Omental fat pad (tissue), 4 donors: ENCODE measurements around the gene C11orf98. TPM values are rescaled to one million over a fixed set of nuclear protein-coding genes. Genes with fewer than 3 reads are reported as not detected.
"Not testable (repeated sequence)": the region's sequence is repeated elsewhere in the genome, so short reads cannot be mapped to it uniquely, and the experiment has no call there.

Experiments
- ATAC-seq: fragments of 150-250 bp; one replicate; pipeline ENCODE4 v1.9.1; 2016; ENCODE audit warnings: mild to moderate bottlenecking, moderate library complexity; ENCODE audit not compliant: low FRiP score
- DNase-seq: peaks from one replicate; pipeline ENCODE4 v3.0.0-alpha.2; 2019; ENCODE audit warnings: low spot score
- total RNA-seq, 4 donors: library from RNA; depleted of rRNA; stranded (reverse); fragments of >200 nt; gene quantifications; one replicate each; pipeline ENCODE4 v1.1.0, GENCODE V29; 2016
- TF ChIP-seq, protein P1 (sequence below), 3 donors: fragments of 450-650 bp; IDR thresholded peaks; one replicate each; pipeline ENCODE4 v1.5.1; 2016 to 2017; ENCODE audit warnings: antibody characterized with exemption in 3 of 3, mild to moderate bottlenecking in 3 of 3, moderate library complexity in 2 of 3

C11orf98 gene
- total RNA-seq, 4 donors from 2014 or later, result 18.3 to 42.9 (median 33.3) TPM

GRCh38 chr11:62708793-62709192 lies 43.8 kb upstream of the C11orf98 start:
- TF ChIP-seq, protein P1, sequence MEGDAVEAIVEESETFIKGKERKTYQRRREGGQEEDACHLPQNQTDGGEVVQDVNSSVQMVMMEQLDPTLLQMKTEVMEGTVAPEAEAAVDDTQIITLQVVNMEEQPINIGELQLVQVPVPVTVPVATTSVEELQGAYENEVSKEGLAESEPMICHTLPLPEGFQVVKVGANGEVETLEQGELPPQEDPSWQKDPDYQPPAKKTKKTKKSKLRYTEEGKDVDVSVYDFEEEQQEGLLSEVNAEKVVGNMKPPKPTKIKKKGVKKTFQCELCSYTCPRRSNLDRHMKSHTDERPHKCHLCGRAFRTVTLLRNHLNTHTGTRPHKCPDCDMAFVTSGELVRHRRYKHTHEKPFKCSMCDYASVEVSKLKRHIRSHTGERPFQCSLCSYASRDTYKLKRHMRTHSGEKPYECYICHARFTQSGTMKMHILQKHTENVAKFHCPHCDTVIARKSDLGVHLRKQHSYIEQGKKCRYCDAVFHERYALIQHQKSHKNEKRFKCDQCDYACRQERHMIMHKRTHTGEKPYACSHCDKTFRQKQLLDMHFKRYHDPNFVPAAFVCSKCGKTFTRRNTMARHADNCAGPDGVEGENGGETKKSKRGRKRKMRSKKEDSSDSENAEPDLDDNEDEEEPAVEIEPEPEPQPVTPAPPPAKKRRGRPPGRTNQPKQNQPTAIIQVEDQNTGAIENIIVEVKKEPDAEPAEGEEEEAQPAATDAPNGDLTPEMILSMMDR (IDR thresholded peaks at IDR 0.05), result no peak
- no peak for ATAC-seq
- DNase-seq, result no peak

DNA sequence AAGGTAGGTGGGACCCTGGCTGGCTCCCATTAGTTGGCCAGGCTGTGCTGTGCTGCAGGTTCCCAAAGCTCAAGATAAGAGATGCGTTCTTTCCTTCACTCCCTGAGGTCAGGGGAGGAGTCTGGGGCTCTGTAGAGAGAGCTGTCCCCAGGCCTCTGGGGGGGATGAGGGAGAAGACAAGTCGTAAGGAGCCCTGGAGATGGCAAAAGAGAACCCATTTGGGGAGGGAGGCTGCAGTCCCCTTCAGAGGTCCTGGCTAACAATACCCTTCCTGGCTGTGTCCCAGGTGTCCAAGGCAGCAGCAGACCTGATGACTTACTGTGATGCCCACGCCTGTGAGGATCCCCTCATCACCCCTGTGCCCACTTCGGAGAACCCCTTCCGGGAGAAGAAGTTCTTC lies 43.4 kb upstream of the C11orf98 start:
- ATAC-seq (no peak), DNase-seq (no peak)
- TF ChIP-seq, protein P1 (IDR thresholded peaks at IDR 0.05), result no peak

DNA sequence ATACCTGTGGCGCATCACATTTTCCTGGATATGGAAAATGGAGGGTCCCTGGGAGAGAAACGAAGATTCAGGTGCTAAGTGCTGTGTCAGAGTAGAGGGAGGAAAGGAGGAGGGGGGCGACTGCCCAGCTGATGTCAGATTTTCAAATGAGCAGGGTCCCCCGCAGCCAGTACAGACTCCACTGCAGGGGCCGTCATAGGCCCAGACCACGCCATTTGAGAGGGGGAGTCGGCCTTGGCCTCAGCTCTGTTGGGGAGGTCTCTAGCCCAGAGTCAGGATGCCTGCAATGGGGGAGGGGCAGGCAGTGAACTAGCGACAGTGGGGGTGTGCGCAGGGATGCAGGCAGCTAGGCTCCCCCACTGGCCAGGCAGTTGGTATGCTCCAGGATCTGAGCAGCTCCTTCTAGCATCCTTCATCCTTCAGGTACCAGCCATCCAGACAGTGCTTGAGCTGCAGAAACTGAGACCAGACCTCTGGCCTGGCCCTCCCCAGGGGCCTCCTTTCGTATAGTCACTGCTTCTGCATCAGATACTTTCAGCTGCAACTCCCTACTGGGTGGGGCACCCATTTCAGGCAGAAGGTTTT lies 42.4 kb upstream of the C11orf98 start, which contains the start of the genes BSCL2 and GNG3:
TSS of gene BSCL2 (minus strand) at position 148 of the 585 bp plus-strand sequence. CDS start 229 bp downstream, outside the sequence.
TSS of gene GNG3 (plus strand) at position 400 of the 585 bp plus-strand sequence. CDS start 620 bp downstream, outside the sequence.
- DNase-seq (no peak), ATAC-seq (no peak)
- TF ChIP-seq, protein P1 (IDR thresholded peaks at IDR 0.05), result no peak

- DNase-seq (no peak), ATAC-seq (no peak)
- TF ChIP-seq, protein P1 (IDR thresholded peaks at IDR 0.05), result no peak
These were observed 41.8 kb upstream of the C11orf98 start for GRCh38 chr11:62706850-62707247.

DNA sequence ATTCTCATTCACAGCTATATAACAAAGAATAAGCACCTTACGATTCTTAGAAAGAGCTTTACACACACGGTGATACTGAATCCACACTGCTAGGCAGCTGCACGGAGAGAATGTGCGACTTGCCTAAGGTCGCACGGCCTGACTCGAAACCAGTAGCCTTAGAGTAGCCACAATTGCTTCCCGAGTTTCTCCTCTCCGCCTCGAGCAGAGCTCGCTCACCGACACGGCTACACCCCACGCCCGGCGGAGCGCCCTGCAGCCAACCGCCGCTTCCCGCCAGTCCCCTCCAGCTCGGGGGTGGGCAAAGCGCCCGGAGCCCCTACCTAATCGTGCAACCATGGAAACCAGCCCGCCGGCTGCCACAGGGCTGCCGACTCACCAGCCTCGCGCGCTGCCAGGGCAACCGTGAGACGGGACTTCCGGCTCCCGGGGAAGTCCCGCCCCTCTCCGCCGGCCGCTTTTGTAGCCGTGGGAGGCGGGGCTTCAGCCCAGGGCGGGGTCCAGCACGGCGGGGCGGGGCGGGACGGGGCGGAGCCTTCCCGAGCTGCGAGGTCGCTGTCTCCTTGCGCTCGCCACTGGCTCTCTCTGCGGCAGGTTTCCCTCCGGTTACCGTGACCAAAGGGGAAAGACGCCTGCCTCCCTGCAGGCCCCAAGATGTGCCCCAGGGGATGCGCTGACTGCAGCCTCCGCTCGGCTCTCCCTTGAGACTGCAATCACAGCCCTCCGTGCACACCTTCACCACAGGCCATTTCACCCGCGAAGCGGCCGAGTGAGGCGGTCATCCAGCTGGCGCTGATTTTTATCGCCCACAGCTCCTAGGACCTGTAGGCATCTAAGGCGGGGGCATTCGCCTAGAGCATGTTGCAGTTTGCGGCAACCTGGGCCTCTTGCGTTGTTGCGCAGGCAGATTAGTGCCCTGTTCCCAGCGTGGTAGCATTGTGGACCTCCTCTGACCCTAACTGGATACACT lies 41.2 kb upstream of the C11orf98 start:
- DNase-seq, result peak; percentile 93
- TF ChIP-seq, protein P1 (IDR thresholded peaks at IDR 0.05), result no peak

GRCh38 chr11:62705413-62705812 lies 40.4 kb upstream of the C11orf98 start:
- ATAC-seq, result no peak
- TF ChIP-seq, protein P1 (IDR thresholded peaks at IDR 0.05), result no peak
- DNase-seq, result no peak

More for the DNA sequence above, 41.2 kb upstream of the C11orf98 start:
- ATAC-seq, result peak; percentile 91

GRCh38 chr11:62703921-62704320 lies 38.9 kb upstream of the C11orf98 start:
- DNase-seq, ATAC-seq: not testable (repeated sequence)
